GM23338 (cell line): ENCODE data around the gene EIF4A3. TPM values are rescaled to one million over a fixed set of nuclear protein-coding genes. Genes with fewer than 3 reads are reported as not detected.

Experiments used
- ATAC-seq: fragments of 200-7000 bp; cut with Tn5 transposase; 3 replicates; pipeline ENCODE4 v1.9.1; 2020
- DNase-seq: peaks from one replicate; pipeline ENCODE4 v3.0.0-alpha.2; 2015; ENCODE audit warnings: low spot score
- H2AFZ ChIP-seq: fragments of 200-600 bp; sonication (generic); 2 replicates; pipeline ENCODE4 v1.8.0; 2016; ENCODE audit warnings: antibody characterized with exemption, mild to moderate bottlenecking, moderate library complexity
- H3F3A ChIP-seq: fragments of 200-600 bp; sonication (generic); replicated peaks from 2 replicates; pipeline ENCODE4 v1.8.0; 2017; ENCODE audit warnings: antibody characterized with exemption, mixed run types, low read depth
- H3K27ac ChIP-seq: fragments of 200-600 bp; sonication (generic); 2 replicates; pipeline ENCODE4 v1.6.1; 2016; ENCODE audit warnings: low read depth
- H3K27me3 ChIP-seq: fragments of 200-600 bp; sonication (generic); 2 replicates; pipeline ENCODE4 v1.8.0; 2016; ENCODE audit warnings: mild to moderate bottlenecking, mixed run types, moderate library complexity; ENCODE audit not compliant: insufficient read depth
- H3K36me3 ChIP-seq: fragments of 200-600 bp; sonication (generic); 2 replicates; pipeline ENCODE4 v1.8.0; 2016; ENCODE audit warnings: mild to moderate bottlenecking; ENCODE audit not compliant: insufficient read depth
- H3K4me1 ChIP-seq: fragments of 200-600 bp; sonication (generic); 2 replicates; pipeline ENCODE4 v1.8.0; 2016; ENCODE audit warnings: mild to moderate bottlenecking, moderate library complexity; ENCODE audit not compliant: insufficient read depth
- H3K4me2 ChIP-seq: fragments of 200-600 bp; sonication (generic); 2 replicates; pipeline ENCODE4 v1.7.1; 2017; ENCODE audit warnings: mixed run types
- H3K4me3 ChIP-seq: fragments of 200-600 bp; sonication (generic); 2 replicates; pipeline ENCODE4 v1.6.1; 2016; ENCODE audit warnings: mixed run types
- H3K79me2 ChIP-seq: fragments of 200-600 bp; sonication (generic); replicated peaks from 2 replicates; pipeline ENCODE4 v1.8.0; 2017; ENCODE audit warnings: mild to moderate bottlenecking; ENCODE audit not compliant: insufficient read depth
- H3K9me2 ChIP-seq: fragments of 200-600 bp; sonication (generic); 2 replicates; pipeline ENCODE4 v1.8.0; 2017; ENCODE audit not compliant: insufficient read depth
- H4K20me1 ChIP-seq: fragments of 200-600 bp; sonication (generic); replicated peaks from 2 replicates; pipeline ENCODE4 v1.8.0; 2017; ENCODE audit warnings: mild to moderate bottlenecking; ENCODE audit not compliant: insufficient read depth
- H3K27ac Mint-ChIP-seq: 2 replicates; pipeline ENCODE4 v1.8.0; 2020; ENCODE audit warnings: inconsistent platforms, mild to moderate bottlenecking, moderate library complexity, mixed read lengths
- H3K27me3 Mint-ChIP-seq: 3 replicates; pipeline ENCODE4 v1.8.0; 2022; ENCODE audit warnings: low read depth, mild to moderate bottlenecking, moderate library complexity, mixed read lengths, inconsistent platforms; ENCODE audit not compliant: insufficient read depth, poor library complexity
- H3K36me3 Mint-ChIP-seq: 3 replicates; pipeline ENCODE4 v1.8.0; 2021; ENCODE audit warnings: low read depth, mild to moderate bottlenecking, inconsistent platforms, moderate library complexity, mixed read lengths
- H3K4me1 Mint-ChIP-seq: 3 replicates; pipeline ENCODE4 v1.8.0; 2020; ENCODE audit warnings: mild to moderate bottlenecking, inconsistent platforms, mixed read lengths
- H3K4me3 Mint-ChIP-seq: 3 replicates; pipeline ENCODE4 v1.8.0; 2021; ENCODE audit warnings: moderate library complexity, mild to moderate bottlenecking, inconsistent platforms, mixed read lengths
- H3K9me3 Mint-ChIP-seq: 3 replicates; pipeline ENCODE4 v1.8.0; 2020; ENCODE audit warnings: moderate library complexity, mild to moderate bottlenecking, inconsistent platforms, mixed read lengths
- CREB1 ChIP-seq: fragments of 250-450 bp; sonication (Bioruptor Pico); IDR thresholded peaks from 2 replicates; pipeline ENCODE4 v1.5.0; 2020; ENCODE audit warnings: low read depth, mild to moderate bottlenecking, moderate library complexity
- CTCF ChIP-seq, 2 experiments: fragments of 200-600 bp in 1 of 2; sonication (generic) in 1 of 2; conservative IDR thresholded peaks; 2 replicates each; pipeline versions ENCODE4 v1.5.1 to v1.6.1; 2016 to 2017; ENCODE audit warnings: antibody characterized with exemption in 2 of 2, low read depth in 2 of 2, mild to moderate bottlenecking in 2 of 2, moderate library complexity in 1 of 2
- ETS1 ChIP-seq: IDR thresholded peaks from 2 replicates; pipeline ENCODE4 v1.6.1; 2016; ENCODE audit warnings: antibody characterized with exemption
- EZH2 ChIP-seq: fragments of 200-600 bp; sonication (generic); IDR thresholded peaks from one replicate; pipeline ENCODE4 v1.8.0; 2017; ENCODE audit warnings: antibody characterized with exemption, mild to moderate bottlenecking, low read depth; ENCODE audit not compliant: unreplicated experiment
- EZH2phosphoT487 ChIP-seq: fragments of 200-600 bp; sonication (generic); IDR thresholded peaks from one replicate; pipeline ENCODE4 v1.8.1; 2018; ENCODE audit warnings: antibody characterized with exemption; ENCODE audit not compliant: unreplicated experiment
- JUNB ChIP-seq: IDR thresholded peaks from one replicate; pipeline ENCODE4 v1.6.1; 2016; ENCODE audit warnings: antibody characterized with exemption; ENCODE audit not compliant: unreplicated experiment
- NANOG ChIP-seq: IDR thresholded peaks from 2 replicates; pipeline ENCODE4 v1.6.1; 2016; ENCODE audit warnings: antibody characterized with exemption, borderline replicate concordance
- POLR2AphosphoS5 ChIP-seq: IDR thresholded peaks from 2 replicates; pipeline ENCODE4 v1.6.1; 2016; ENCODE audit warnings: antibody characterized with exemption, low read depth
- REST ChIP-seq: IDR thresholded peaks from one replicate; pipeline ENCODE4 v1.6.1; 2018; ENCODE audit warnings: antibody characterized with exemption; ENCODE audit not compliant: unreplicated experiment
- STAT1 ChIP-seq: IDR thresholded peaks from one replicate; pipeline ENCODE4 v1.6.1; 2016; ENCODE audit warnings: antibody characterized with exemption; ENCODE audit not compliant: unreplicated experiment
- ZNF114 ChIP-seq: fragments of 250-450 bp; sonication (Bioruptor Pico); IDR thresholded peaks from 2 replicates; pipeline ENCODE4 v1.5.0; 2020; ENCODE audit warnings: mild to moderate bottlenecking, moderate library complexity
- ZNF331 ChIP-seq: fragments of 250-450 bp; sonication (Bioruptor Pico); IDR thresholded peaks from 2 replicates; pipeline ENCODE4 v1.5.0; 2020; ENCODE audit warnings: low read depth, mild to moderate bottlenecking, moderate library complexity
- ZNF462 ChIP-seq: fragments of 250-450 bp; sonication (Bioruptor Pico); IDR thresholded peaks from 2 replicates; pipeline ENCODE4 v1.5.0; 2020; ENCODE audit warnings: mild to moderate bottlenecking, moderate library complexity
- polyA plus RNA-seq: library from polyadenylated mRNA; unstranded; fragments of >200 nt; fragmentation: Nextera tagmentation; extraction: Ambion mirVana; gene quantifications from 2 replicates; pipeline ENCODE4 v1.2.1, GENCODE V29; 2016
- total RNA-seq: library from RNA; depleted of rRNA; stranded (reverse); fragments of >200 nt; shearing (Covaris generic); gene quantifications from 2 replicates; pipeline ENCODE4 v1.2.3, GENCODE V29; 2014

The EIF4A3 gene
- total and polyA plus RNA-seq, 2 experiments from 2014 or later = 146 to 156 TPM

- Mint-ChIP-seq H3K27me3 (peaks cover 4% of the 10 kb centered on the region), H3K27ac (no peak overlapping the region), H3K4me3 (no peak overlapping the region), H3K36me3 (no peaks in the 10 kb centered on the region), H3K9me3 (no peaks in the 10 kb centered on the region), H3K4me1 (no peaks in the 10 kb centered on the region; the same call in 2 of the 3 replicates)
- H3K36me3 ChIP-seq = no peaks in the 10 kb centered on the region
- no peaks in the 10 kb centered on the region for H4K20me1 ChIP-seq
- no peaks in the 10 kb centered on the region for H3K79me2 ChIP-seq
- H3K9me2 ChIP-seq = no peaks in the 10 kb centered on the region
- H3K27me3 ChIP-seq = no peaks in the 10 kb centered on the region
- DNase-seq (no peak), ATAC-seq (no peak)
- no peak overlapping the region for H3K4me3 ChIP-seq
- H3F3A ChIP-seq = no peaks in the 10 kb centered on the region
- no peak overlapping the region for H2AFZ ChIP-seq
- H3K4me1 ChIP-seq = no peaks in the 10 kb centered on the region
- H3K27ac ChIP-seq = no peak overlapping the region
- no peak for TF ChIP-seq ETS1
- no peak for TF ChIP-seq EZH2
- no peak for TF ChIP-seq EZH2phosphoT487
- no peak for TF ChIP-seq STAT1
- TF ChIP-seq ZNF462 = no peak
- no peak for TF ChIP-seq REST
- no peak for TF ChIP-seq ZNF331 (CRISPR knock-in tag)
- no peak for TF ChIP-seq NANOG
- no peak for TF ChIP-seq POLR2AphosphoS5
- TF ChIP-seq JUNB = no peak
- no peak for TF ChIP-seq CREB1 (CRISPR knock-in tag)
- TF ChIP-seq CTCF (conservative IDR thresholded peaks at IDR 0.05; ENCODE audit: low read depth in 2 of 2) = no peak
- TF ChIP-seq ZNF114 (CRISPR knock-in tag) = no peak
- no peak overlapping the region for H3K4me2 ChIP-seq
These were observed 57.2 kb downstream of the EIF4A3 start for GRCh38 chr17:80089762-80090161.
